ENCODE results near the gene MUC7. TPM values are rescaled to one million over a fixed set of nuclear protein-coding genes. Genes with fewer than 3 reads are reported as not detected.

The MUC7 gene
- total RNA-seq, result not detected

- Histone ChIP-seq H3K4me3 (no peak within 1 kb of the TSS), H3K9me3 (no peaks in the 10 kb centered on the region), H3K4me1 (ENCODE audit: control insufficient read depth in 1 of 2, low read depth in 2 of 2) (no peaks in the 10 kb centered on the region), H3K27ac (no peak within 1 kb of the TSS), H3K27me3 (replicated peaks; ENCODE audit: insufficient read depth) (no peaks in the 10 kb centered on the region), H3K36me3 (no peaks in the 10 kb centered on the region)
- ATAC-seq (ENCODE audit: insufficient number of reproducible peaks, low FRiP score, low read depth) (no peak), DNase-seq (ENCODE audit: low spot score) (no peak)
- TF ChIP-seq CTCF (IDR thresholded peaks at IDR 0.05), result no peak
Observed at GRCh38 chr4:70471897-70472296, at the start of gene MUC7. Gene MUC7, plus strand, starts transcription at chr4:70472197. Its CDS starts 1,825 bp downstream, at chr4:70474022.

GRCh38 chr4:70425306-70425705 is 46.7 kb upstream of the MUC7 start:
- ATAC-seq (ENCODE audit: insufficient number of reproducible peaks, low FRiP score, low read depth), result no peak
- no peak for TF ChIP-seq CTCF (IDR thresholded peaks at IDR 0.05)
- H3K36me3 ChIP-seq, result no peaks in the 10 kb centered on the region
- H3K4me3 ChIP-seq, result no peak overlapping the region
- H3K9me3 ChIP-seq, result no peaks in the 10 kb centered on the region
- no peaks in the 10 kb centered on the region for H3K27me3 ChIP-seq (replicated peaks; ENCODE audit: insufficient read depth)
- no peaks in the 10 kb centered on the region for H3K4me1 ChIP-seq (ENCODE audit: control insufficient read depth in 1 of 2, low read depth in 2 of 2)
- DNase-seq (ENCODE audit: low spot score), result no peak
- H3K27ac ChIP-seq, result no peak overlapping the region

GRCh38 chr4:70426789-70427188 is 45.2 kb upstream of the MUC7 start:
- no peak for DNase-seq (ENCODE audit: low spot score)
- H3K4me1 ChIP-seq (ENCODE audit: control insufficient read depth in 1 of 2, low read depth in 2 of 2), result no peaks in the 10 kb centered on the region
- no peak overlapping the region for H3K27ac ChIP-seq
- no peaks in the 10 kb centered on the region for H3K27me3 ChIP-seq (replicated peaks; ENCODE audit: insufficient read depth)
- no peak overlapping the region for H3K4me3 ChIP-seq
- no peak for ATAC-seq (ENCODE audit: insufficient number of reproducible peaks, low FRiP score, low read depth)
- no peaks in the 10 kb centered on the region for H3K9me3 ChIP-seq
- no peaks in the 10 kb centered on the region for H3K36me3 ChIP-seq
- TF ChIP-seq CTCF (IDR thresholded peaks at IDR 0.05), result no peak

- no peak for TF ChIP-seq CTCF (IDR thresholded peaks at IDR 0.05)
- no peaks in the 10 kb centered on the region for H3K36me3 ChIP-seq
- no peaks in the 10 kb centered on the region for H3K4me1 ChIP-seq (ENCODE audit: control insufficient read depth in 1 of 2, low read depth in 2 of 2)
- H3K4me3 ChIP-seq, result no peak overlapping the region
- H3K27me3 ChIP-seq (replicated peaks; ENCODE audit: insufficient read depth), result no peaks in the 10 kb centered on the region
- DNase-seq (ENCODE audit: low spot score) (no peak), ATAC-seq (ENCODE audit: insufficient number of reproducible peaks, low FRiP score, low read depth) (no peak)
- no peak overlapping the region for H3K27ac ChIP-seq
- no peaks in the 10 kb centered on the region for H3K9me3 ChIP-seq
Observed at GRCh38 chr4:70437197-70437596, 34.8 kb upstream of the MUC7 start.

- no peaks in the 10 kb centered on the region for H3K27me3 ChIP-seq (replicated peaks; ENCODE audit: insufficient read depth)
Observed at GRCh38 chr4:70442474-70442873, 29.5 kb upstream of the MUC7 start.

More at GRCh38 chr4:70442474-70442873, 29.5 kb upstream of the MUC7 start:
- no peaks in the 10 kb centered on the region for H3K9me3 ChIP-seq
- H3K4me1 ChIP-seq (ENCODE audit: control insufficient read depth in 1 of 2, low read depth in 2 of 2), result no peaks in the 10 kb centered on the region
- no peak for ATAC-seq (ENCODE audit: insufficient number of reproducible peaks, low FRiP score, low read depth)
- no peak overlapping the region for H3K4me3 ChIP-seq
- no peaks in the 10 kb centered on the region for H3K36me3 ChIP-seq
- no peak for DNase-seq (ENCODE audit: low spot score)
- no peak for TF ChIP-seq CTCF (IDR thresholded peaks at IDR 0.05)
- H3K27ac ChIP-seq, result no peak overlapping the region

Data from thoracic aorta (tissue), 2 donors.